ENCODE data around the gene PROX1.

DNA sequence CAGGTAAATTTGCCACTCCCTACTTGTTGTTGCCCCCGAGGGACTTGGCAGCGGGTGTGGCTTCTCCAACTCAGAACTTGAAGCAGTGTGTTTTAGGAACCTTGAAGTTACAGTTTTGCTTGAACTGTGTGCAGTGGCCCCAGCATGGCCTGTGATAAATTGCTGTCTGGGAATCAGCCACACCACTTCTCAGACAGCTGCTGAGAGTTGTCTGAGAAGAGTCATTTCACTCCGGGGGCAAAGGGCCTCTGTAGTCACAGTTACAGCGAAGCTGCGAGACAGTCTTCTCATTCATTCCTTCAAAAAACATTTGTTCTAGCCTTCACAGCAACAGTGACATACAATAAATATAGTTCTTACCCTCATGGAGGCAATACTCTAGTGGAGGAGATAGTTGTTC lies 70.3 kb downstream of the PROX1 start:
- TF ChIP-seq, protein P1, sequence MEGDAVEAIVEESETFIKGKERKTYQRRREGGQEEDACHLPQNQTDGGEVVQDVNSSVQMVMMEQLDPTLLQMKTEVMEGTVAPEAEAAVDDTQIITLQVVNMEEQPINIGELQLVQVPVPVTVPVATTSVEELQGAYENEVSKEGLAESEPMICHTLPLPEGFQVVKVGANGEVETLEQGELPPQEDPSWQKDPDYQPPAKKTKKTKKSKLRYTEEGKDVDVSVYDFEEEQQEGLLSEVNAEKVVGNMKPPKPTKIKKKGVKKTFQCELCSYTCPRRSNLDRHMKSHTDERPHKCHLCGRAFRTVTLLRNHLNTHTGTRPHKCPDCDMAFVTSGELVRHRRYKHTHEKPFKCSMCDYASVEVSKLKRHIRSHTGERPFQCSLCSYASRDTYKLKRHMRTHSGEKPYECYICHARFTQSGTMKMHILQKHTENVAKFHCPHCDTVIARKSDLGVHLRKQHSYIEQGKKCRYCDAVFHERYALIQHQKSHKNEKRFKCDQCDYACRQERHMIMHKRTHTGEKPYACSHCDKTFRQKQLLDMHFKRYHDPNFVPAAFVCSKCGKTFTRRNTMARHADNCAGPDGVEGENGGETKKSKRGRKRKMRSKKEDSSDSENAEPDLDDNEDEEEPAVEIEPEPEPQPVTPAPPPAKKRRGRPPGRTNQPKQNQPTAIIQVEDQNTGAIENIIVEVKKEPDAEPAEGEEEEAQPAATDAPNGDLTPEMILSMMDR (conservative IDR thresholded peaks at IDR 0.05 in 1 of 2, IDR thresholded peaks at IDR 0.05 in 1 of 2; ENCODE audit: low read depth in 1 of 2, low read length in 2 of 2): no peak
- no peak for TF ChIP-seq EZH2 (IDR thresholded peaks at IDR 0.05; ENCODE audit: low read length, missing control alignments)
